Sigmoid colon (tissue), 4 donors: ENCODE results near the gene ADCK1.

Experiments used
- EP300 ChIP-seq, 4 donors: sonication (generic); formaldehyde crosslinking; IDR thresholded peaks; one replicate each; pipeline ENCODE4 v1.6.1; 2017; ENCODE audit warnings: antibody characterized with exemption in 4 of 4
- TF ChIP-seq, protein P1 (sequence below), 4 experiments: fragments of 450-650 bp in 3 of 4; fragments of 200-600 bp in 1 of 4; IDR thresholded peaks; one replicate each; pipeline ENCODE4 v1.5.1; 2016 to 2019; ENCODE audit warnings: antibody characterized with exemption in 4 of 4, mild to moderate bottlenecking in 3 of 4, moderate library complexity in 2 of 4

DNA sequence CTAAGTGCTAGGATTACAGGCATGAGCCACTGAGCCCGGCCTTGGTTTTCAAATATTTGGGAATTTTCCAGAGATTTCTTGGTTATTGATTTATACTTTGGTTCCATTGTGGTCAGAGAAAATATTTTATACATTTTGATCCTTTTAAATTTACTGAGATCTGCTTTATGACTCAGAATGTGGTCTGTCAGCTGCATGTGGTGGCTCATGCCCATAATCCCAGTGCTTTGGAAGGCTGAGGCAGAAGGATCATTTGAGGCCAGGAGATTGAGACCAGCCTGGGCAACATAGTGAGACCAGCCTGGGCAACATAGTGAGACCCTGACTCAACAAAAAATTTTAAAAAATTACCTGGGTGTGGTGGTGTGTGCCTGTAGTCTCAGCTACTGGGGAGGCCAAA lies 49.8 kb downstream of the ADCK1 start:
- no peak for TF ChIP-seq EP300 (IDR thresholded peaks at IDR 0.05)
- TF ChIP-seq, protein P1, sequence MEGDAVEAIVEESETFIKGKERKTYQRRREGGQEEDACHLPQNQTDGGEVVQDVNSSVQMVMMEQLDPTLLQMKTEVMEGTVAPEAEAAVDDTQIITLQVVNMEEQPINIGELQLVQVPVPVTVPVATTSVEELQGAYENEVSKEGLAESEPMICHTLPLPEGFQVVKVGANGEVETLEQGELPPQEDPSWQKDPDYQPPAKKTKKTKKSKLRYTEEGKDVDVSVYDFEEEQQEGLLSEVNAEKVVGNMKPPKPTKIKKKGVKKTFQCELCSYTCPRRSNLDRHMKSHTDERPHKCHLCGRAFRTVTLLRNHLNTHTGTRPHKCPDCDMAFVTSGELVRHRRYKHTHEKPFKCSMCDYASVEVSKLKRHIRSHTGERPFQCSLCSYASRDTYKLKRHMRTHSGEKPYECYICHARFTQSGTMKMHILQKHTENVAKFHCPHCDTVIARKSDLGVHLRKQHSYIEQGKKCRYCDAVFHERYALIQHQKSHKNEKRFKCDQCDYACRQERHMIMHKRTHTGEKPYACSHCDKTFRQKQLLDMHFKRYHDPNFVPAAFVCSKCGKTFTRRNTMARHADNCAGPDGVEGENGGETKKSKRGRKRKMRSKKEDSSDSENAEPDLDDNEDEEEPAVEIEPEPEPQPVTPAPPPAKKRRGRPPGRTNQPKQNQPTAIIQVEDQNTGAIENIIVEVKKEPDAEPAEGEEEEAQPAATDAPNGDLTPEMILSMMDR (IDR thresholded peaks at IDR 0.05): no peak
